ENCODE data around the gene ALDOA. TPM values are rescaled to one million over a fixed set of nuclear protein-coding genes. Genes with fewer than 3 reads are reported as not detected.

The ALDOA gene
- total RNA-seq, 3 donors from 2014 or later (not counting 1 experiment from before 2014, with no cell fraction given): 412 to 544 (median 490) TPM

GRCh38 chr16:30065943-30066760, 592 bp downstream of the ALDOA start:
- DNase-seq: peak in 1 of 2 donors; percentile 54
- TF ChIP-seq, protein P1, sequence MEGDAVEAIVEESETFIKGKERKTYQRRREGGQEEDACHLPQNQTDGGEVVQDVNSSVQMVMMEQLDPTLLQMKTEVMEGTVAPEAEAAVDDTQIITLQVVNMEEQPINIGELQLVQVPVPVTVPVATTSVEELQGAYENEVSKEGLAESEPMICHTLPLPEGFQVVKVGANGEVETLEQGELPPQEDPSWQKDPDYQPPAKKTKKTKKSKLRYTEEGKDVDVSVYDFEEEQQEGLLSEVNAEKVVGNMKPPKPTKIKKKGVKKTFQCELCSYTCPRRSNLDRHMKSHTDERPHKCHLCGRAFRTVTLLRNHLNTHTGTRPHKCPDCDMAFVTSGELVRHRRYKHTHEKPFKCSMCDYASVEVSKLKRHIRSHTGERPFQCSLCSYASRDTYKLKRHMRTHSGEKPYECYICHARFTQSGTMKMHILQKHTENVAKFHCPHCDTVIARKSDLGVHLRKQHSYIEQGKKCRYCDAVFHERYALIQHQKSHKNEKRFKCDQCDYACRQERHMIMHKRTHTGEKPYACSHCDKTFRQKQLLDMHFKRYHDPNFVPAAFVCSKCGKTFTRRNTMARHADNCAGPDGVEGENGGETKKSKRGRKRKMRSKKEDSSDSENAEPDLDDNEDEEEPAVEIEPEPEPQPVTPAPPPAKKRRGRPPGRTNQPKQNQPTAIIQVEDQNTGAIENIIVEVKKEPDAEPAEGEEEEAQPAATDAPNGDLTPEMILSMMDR (IDR thresholded peaks at IDR 0.05): no peak
- intact Hi-C loops (cut with micrococcal nuclease): loop anchor here (1.0 to 10.0 kb wide), 2 partner anchors 9 to 339 kb away; partner anchors contain the start of genes PPP4C and ZNF771
- Mint-ChIP-seq H3K27ac (peak overlapping the region; percentile 94 to 98), H3K9me3 (no peaks in the 10 kb centered on the region), H3K4me3 (peak overlapping the region; percentile 98), H3K27me3 (ENCODE audit: low read depth in 2 of 2) (no peaks in the 10 kb centered on the region), H3K36me3 (no peaks in the 10 kb centered on the region), H3K4me1 (peaks cover 36 to 59% of the 10 kb centered on the region in 2 donors)
- Histone ChIP-seq H3K36me3 (ENCODE audit: control insufficient read depth, insufficient read depth, low read length) (peaks cover 38% of the 10 kb centered on the region), H3K27ac (ENCODE audit: low read length) (peak overlapping the region; percentile 79), H3K4me3 (ENCODE audit: low read length) (peak overlapping the region; percentile 96), H3K27me3 (ENCODE audit: control insufficient read depth, insufficient read depth, low read length) (no peaks in the 10 kb centered on the region), H3K9me3 (ENCODE audit: control insufficient read depth, insufficient read depth, low read length) (no peaks in the 10 kb centered on the region), H3K4me1 (ENCODE audit: control insufficient read depth, insufficient read depth, low read length) (peaks cover 42% of the 10 kb centered on the region)
- 2% methylated on average over 44 of the region's 44 CpGs for WGBS (ENCODE audit: insufficient coverage)
- ATAC-seq: peak in 1 of 3 donors; percentile 10

- TF ChIP-seq, protein P1 (IDR thresholded peaks at IDR 0.05): no peak
- DNase-seq (no peak), ATAC-seq (no peak)
- Histone ChIP-seq H3K27ac (ENCODE audit: low read length) (peak overlapping the region; percentile 79), H3K4me3 (ENCODE audit: low read length) (peak overlapping the region; percentile 96), H3K4me1 (ENCODE audit: control insufficient read depth, insufficient read depth, low read length) (peaks cover 42% of the 10 kb centered on the region), H3K9me3 (ENCODE audit: control insufficient read depth, insufficient read depth, low read length) (no peaks in the 10 kb centered on the region), H3K36me3 (ENCODE audit: control insufficient read depth, insufficient read depth, low read length) (peaks cover 45% of the 10 kb centered on the region), H3K27me3 (ENCODE audit: control insufficient read depth, insufficient read depth, low read length) (no peaks in the 10 kb centered on the region)
- no peaks in the 10 kb centered on the region for H3K27me3 Mint-ChIP-seq (ENCODE audit: low read depth in 2 of 2)
- H3K36me3 Mint-ChIP-seq: no peaks in the 10 kb centered on the region
- peak overlapping the region; percentile 98 for H3K4me3 Mint-ChIP-seq
- peaks cover 36 to 59% of the 10 kb centered on the region in 2 donors for H3K4me1 Mint-ChIP-seq
- WGBS (ENCODE audit: insufficient coverage): 80% methylated on average over 21 of the region's 21 CpGs
- peak overlapping the region; percentile 94 to 98 for H3K27ac Mint-ChIP-seq
- intact Hi-C loops (cut with micrococcal nuclease): loop anchor here (10.0 kb wide), 1 partner anchor 338 kb away; the partner anchor contains the start of gene ZNF771
- no peaks in the 10 kb centered on the region for H3K9me3 Mint-ChIP-seq
These were observed 1.4 kb downstream of the ALDOA start for GRCh38 chr16:30066761-30067583.

- intact Hi-C loops (cut with micrococcal nuclease): loop anchor here (10.0 kb wide), 1 partner anchor 337 kb away; the partner anchor contains the start of gene ZNF771
- no peak overlapping the region for H3K4me3 ChIP-seq (ENCODE audit: low read length)
- peaks cover 42% of the 10 kb centered on the region for H3K4me1 ChIP-seq (ENCODE audit: control insufficient read depth, insufficient read depth, low read length)
- H3K27me3 Mint-ChIP-seq (ENCODE audit: low read depth in 2 of 2): no peaks in the 10 kb centered on the region
- H3K36me3 Mint-ChIP-seq: no peaks in the 10 kb centered on the region
- ATAC-seq (no peak), DNase-seq (no peak)
- no peak overlapping the region for H3K27ac ChIP-seq (ENCODE audit: low read length)
- H3K36me3 ChIP-seq (ENCODE audit: control insufficient read depth, insufficient read depth, low read length): peaks cover 50% of the 10 kb centered on the region
- no peaks in the 10 kb centered on the region for H3K9me3 ChIP-seq (ENCODE audit: control insufficient read depth, insufficient read depth, low read length)
- H3K4me3 Mint-ChIP-seq: peak overlapping the region; percentile 72
- WGBS (ENCODE audit: insufficient coverage): 94% methylated on average over 5 of the region's 6 CpGs
- TF ChIP-seq, protein P1 (IDR thresholded peaks at IDR 0.05): no peak
- no peaks in the 10 kb centered on the region for H3K27me3 ChIP-seq (ENCODE audit: control insufficient read depth, insufficient read depth, low read length)
- peak overlapping the region in 1 of 2 donors; percentile 98 for H3K27ac Mint-ChIP-seq
- no peaks in the 10 kb centered on the region for H3K9me3 Mint-ChIP-seq
- H3K4me1 Mint-ChIP-seq: peaks cover 36 to 59% of the 10 kb centered on the region in 2 donors
These were observed 2.0 kb downstream of the ALDOA start for GRCh38 chr16:30067584-30067916.
